GM04504 (cell line): ENCODE results near the gene RPP25L.

ENCODE experiments used
- DNase-seq: peaks from one replicate; pipeline ENCODE4 v3.0.0-alpha.2; 2012; ENCODE audit warnings: low read depth

Gene RPP25L

GRCh38 chr9:34568774-34569173 is 43.1 kb downstream of the RPP25L start:
- DNase-seq: no peak

- no peak for DNase-seq
These were observed 43.8 kb downstream of the RPP25L start for GRCh38 chr9:34568133-34568532.

GRCh38 chr9:34566972-34567371 is 44.9 kb downstream of the RPP25L start:
- no peak for DNase-seq

GRCh38 chr9:34566322-34566721 is 45.6 kb downstream of the RPP25L start:
- DNase-seq: no peak

GRCh38 chr9:34565856-34566255 is 46.0 kb downstream of the RPP25L start:
- no peak for DNase-seq

GRCh38 chr9:34564617-34565016 is 47.3 kb downstream of the RPP25L start:
- DNase-seq: no peak

- no peak for DNase-seq
These were observed 48.6 kb downstream of the RPP25L start for GRCh38 chr9:34563262-34563661.

- DNase-seq: no peak
These were observed 49.7 kb downstream of the RPP25L start for GRCh38 chr9:34562135-34562745.

- no peak for DNase-seq
These were observed 51.2 kb downstream of the RPP25L start for GRCh38 chr9:34560599-34561214.
